HG02884 (cell line): ENCODE results near the gene NMT2.
A peak's percentile ranks its signal among the peaks of the same experiment; 100 is the strongest.

ENCODE experiments used
- ATAC-seq: cut with Tn5 transposase; IDR thresholded peaks from one replicate; pipeline ENCODE4 v1.9.1; 2021; ENCODE audit warnings: mild to moderate bottlenecking, moderate library complexity; ENCODE audit not compliant: unreplicated experiment

NMT2 gene

GRCh38 chr10:15182540-15183207 lies 14.2 kb upstream of the NMT2 start:
- no peak for ATAC-seq

- ATAC-seq, result no peak
Measured at GRCh38 chr10:15181576-15182156, 13.2 kb upstream of the NMT2 start.

- no peak for ATAC-seq
Measured at GRCh38 chr10:15180736-15181135, 12.2 kb upstream of the NMT2 start.

GRCh38 chr10:15176269-15176668 lies 7.8 kb upstream of the NMT2 start:
- no peak for ATAC-seq

- no peak for ATAC-seq
Measured at GRCh38 chr10:15175587-15175986, 7.1 kb upstream of the NMT2 start.

- ATAC-seq, result no peak
Measured at GRCh38 chr10:15172306-15172840, 3.9 kb upstream of the NMT2 start.

- no peak for ATAC-seq
Measured at GRCh38 chr10:15169555-15170401, 1.3 kb upstream of the NMT2 start.

- ATAC-seq, result peak; percentile 38
Measured at GRCh38 chr10:15168786-15169554, 477 bp upstream of the NMT2 start.

- ATAC-seq, result peak; percentile 37
Measured at GRCh38 chr10:15167411-15168290, 842 bp downstream of the NMT2 start.

- no peak for ATAC-seq
Measured at GRCh38 chr10:15166325-15166724, 2.2 kb downstream of the NMT2 start.

GRCh38 chr10:15163253-15163828 lies 5.2 kb downstream of the NMT2 start:
- no peak for ATAC-seq

- ATAC-seq, result no peak
Measured at GRCh38 chr10:15158972-15159371, 9.5 kb downstream of the NMT2 start.

- ATAC-seq, result no peak
Measured at GRCh38 chr10:15158448-15158847, 10.0 kb downstream of the NMT2 start.

- no peak for ATAC-seq
Measured at GRCh38 chr10:15155978-15156656, 12.4 kb downstream of the NMT2 start.

GRCh38 chr10:15152556-15152955 lies 15.9 kb downstream of the NMT2 start:
- ATAC-seq, result no peak

- ATAC-seq, result no peak
Measured at GRCh38 chr10:15150563-15150962, 17.9 kb downstream of the NMT2 start.

GRCh38 chr10:15149042-15149771 lies 19.3 kb downstream of the NMT2 start:
- no peak for ATAC-seq

- no peak for ATAC-seq
Measured at GRCh38 chr10:15147594-15148392, 20.7 kb downstream of the NMT2 start.
